ENCODE measurements around the gene TMCO4.

GRCh38 chr1:19769211-19769932 lies 30.3 kb downstream of the TMCO4 start:
- TF ChIP-seq CTCF (IDR thresholded peaks at IDR 0.05 in 2 of 3, conservative IDR thresholded peaks at IDR 0.05 in 1 of 3; ENCODE audit: control insufficient read depth in 2 of 3, extremely low read depth in 1 of 3, insufficient read depth in 1 of 3, low read depth in 3 of 3, low read length in 3 of 3) (no peak), CEBPB (IDR thresholded peaks at IDR 0.05; ENCODE audit: borderline replicate concordance in 1 of 2, low read depth in 2 of 2, low read length in 2 of 2) (no peak), POLR2AphosphoS5 (IDR thresholded peaks at IDR 0.05; ENCODE audit: low read length) (no peak), ZNF592 (IDR thresholded peaks at IDR 0.05) (no peak), CREB1 (IDR thresholded peaks at IDR 0.05; ENCODE audit: low read depth) (no peak), SMC3 (IDR thresholded peaks at IDR 0.05; ENCODE audit: borderline replicate concordance, low read length) (no peak), GABPA (IDR thresholded peaks at IDR 0.05; ENCODE audit: low read depth) (no peak), E2F4 (IDR thresholded peaks at IDR 0.05; ENCODE audit: low read depth, low read length) (no peak), POLR2AphosphoS2 (IDR thresholded peaks at IDR 0.05; ENCODE audit: low read depth, low read length) (no peak), TBL1XR1 (IDR thresholded peaks at IDR 0.05; ENCODE audit: low read depth, low read length) (no peak), CHD2 (IDR thresholded peaks at IDR 0.05; ENCODE audit: borderline replicate concordance, low read depth, low read length) (no peak), USF2 (IDR thresholded peaks at IDR 0.05; ENCODE audit: borderline replicate concordance, low read depth, low read length) (no peak), NR2C1 (IDR thresholded peaks at IDR 0.05) (no peak)
